ENCODE measurements around the gene PROK1.

GRCh38 chr1:110433213-110433612 lies 17.7 kb upstream of the PROK1 start:
- TF ChIP-seq CTCF (IDR thresholded peaks at IDR 0.05) (no peak), POLR2A (IDR thresholded peaks at IDR 0.05) (no peak)
